ENCODE results near the gene HLCS.

Gene HLCS

DNA sequence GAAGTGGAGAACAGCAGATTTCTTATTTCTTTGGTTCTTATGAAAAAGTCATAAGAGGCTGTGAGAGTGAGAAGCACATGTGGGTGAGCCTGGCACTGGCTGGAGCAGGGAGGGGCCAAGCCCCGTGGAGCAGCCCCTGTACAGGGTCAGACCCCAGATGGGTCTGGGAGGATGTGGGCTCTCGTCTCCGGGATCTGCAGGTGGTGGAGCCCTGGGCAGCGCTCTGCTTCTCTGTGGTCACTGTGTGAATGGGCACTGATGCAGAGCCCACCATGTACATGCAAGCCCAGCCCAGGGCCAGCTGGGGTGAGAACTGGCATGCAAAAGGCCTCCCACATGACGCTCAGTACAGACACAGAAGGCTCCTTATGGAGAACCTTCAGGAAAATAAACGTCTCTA lies 200.0 kb downstream of the HLCS start:
- DNase-seq = no peak

GRCh38 chr21:36765229-36765628 lies 201.2 kb downstream of the HLCS start:
- no peak for DNase-seq

GRCh38 chr21:36763305-36763704 lies 203.2 kb downstream of the HLCS start:
- no peak for DNase-seq

DNA sequence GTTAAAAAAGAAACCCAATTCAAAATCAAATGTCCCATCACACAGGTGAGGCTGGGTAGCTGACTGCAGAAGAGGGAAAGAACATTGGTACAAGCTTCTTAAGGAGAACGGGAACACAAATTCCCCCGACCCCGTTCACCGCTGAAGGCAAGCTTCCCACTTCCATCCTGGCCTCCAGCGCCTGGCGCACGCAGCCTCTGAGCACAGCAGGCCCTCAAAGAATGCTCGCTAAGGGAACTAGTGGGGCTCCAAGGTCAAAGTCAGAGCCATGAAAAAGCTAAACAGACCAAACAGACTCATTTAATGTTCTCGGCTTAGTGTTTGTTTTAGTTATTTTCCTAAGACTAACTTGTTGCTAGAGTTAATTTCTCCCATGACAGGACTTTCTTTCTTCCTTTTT lies 203.8 kb downstream of the HLCS start:
- DNase-seq = no peak

GRCh38 chr21:36761685-36762084 lies 204.8 kb downstream of the HLCS start:
- no peak for DNase-seq

GRCh38 chr21:36759348-36760083 lies 207.0 kb downstream of the HLCS start:
- no peak for DNase-seq

- DNase-seq = no peak
These were observed 209.3 kb downstream of the HLCS start for GRCh38 chr21:36757196-36757595.

DNA sequence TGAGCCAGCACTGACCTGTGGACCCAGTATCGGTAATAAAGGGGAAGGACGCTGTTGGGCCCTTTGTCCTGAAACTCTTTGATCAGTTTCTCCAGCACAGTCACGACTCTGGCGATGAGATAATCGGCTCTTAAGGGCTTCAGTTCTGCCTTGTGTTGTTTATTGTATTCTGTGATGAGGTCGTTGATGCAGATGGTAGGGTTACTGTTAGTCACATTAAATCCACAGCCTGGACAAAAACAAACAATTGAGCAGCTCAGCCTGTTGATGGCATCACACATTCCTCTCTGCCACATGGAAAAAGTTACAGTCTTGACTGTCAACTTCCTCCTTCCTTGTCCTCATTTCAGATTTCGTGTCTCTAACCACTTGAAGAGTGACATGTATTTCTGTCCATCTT lies 209.9 kb downstream of the HLCS start:
- DNase-seq = no peak

- no peak for DNase-seq
These were observed 212.1 kb downstream of the HLCS start for GRCh38 chr21:36754241-36754898.

DNA sequence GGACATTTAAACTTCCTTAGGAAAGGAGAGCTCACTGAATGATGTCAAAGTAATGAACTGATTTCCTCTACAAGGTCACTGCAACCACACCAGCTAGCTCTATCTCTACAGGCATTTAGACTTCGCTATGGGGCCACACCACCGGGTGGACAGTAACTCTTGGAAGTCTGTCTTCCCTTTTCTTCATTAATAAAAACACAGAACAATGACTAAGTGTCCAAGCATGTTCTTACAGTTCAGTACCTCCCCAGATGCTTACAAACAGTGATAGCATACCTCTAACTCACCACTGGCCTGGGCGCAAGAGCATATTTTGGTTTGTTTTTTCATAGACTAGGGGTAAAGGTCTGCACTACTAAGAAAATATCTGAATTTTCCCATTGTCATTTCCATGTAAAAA lies 212.9 kb downstream of the HLCS start:
- no peak for DNase-seq

DNA sequence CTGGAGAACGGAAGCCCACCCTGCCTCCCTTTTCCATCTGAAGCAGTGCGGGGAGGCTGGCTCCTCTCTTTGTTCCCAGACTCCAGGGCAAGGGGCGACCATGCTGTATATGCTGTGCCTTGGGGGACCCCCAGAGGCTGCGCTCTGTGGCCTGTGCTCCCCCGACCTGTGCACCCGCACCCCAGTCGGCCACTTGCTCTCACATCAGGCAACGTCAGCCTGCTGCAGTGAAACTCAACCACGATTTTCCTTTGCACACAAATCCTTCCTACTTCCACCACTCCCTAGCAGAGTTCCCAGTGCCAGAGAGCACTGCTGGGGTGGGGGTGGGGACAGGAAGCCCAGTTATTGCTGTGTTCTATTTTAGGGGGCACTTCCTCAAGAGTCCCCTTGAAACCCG lies 215.1 kb downstream of the HLCS start:
- DNase-seq = no peak

- DNase-seq = no peak
These were observed 215.9 kb downstream of the HLCS start for GRCh38 chr21:36750576-36750959.

GRCh38 chr21:36749935-36750575 lies 216.4 kb downstream of the HLCS start:
- DNase-seq = no peak

GRCh38 chr21:36747815-36748383 lies 218.6 kb downstream of the HLCS start:
- no peak for DNase-seq

- DNase-seq = no peak
These were observed 219.2 kb downstream of the HLCS start for GRCh38 chr21:36747041-36747814.

GRCh38 chr21:36745459-36745858 lies 221.0 kb downstream of the HLCS start:
- no peak for DNase-seq

- no peak for DNase-seq
These were observed 221.8 kb downstream of the HLCS start for GRCh38 chr21:36744560-36745231.

DNA sequence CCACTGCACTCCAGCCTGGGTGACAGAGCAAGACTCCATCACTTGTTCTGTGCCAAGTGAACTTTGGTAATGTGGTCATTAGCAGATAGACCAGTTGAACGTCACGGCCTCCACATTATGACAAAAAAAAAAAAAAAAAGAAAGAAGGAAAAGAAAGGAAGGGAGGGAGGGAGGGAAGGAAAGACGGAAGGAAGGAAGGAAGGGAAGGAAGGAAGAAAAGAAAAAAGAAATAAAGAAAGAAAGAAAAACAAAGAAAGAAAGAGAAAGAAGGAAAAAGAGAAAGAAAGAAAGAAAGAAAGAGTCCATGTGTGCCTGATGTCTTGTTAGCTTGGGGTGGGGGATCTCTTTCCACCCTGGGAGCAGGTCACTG lies 222.3 kb downstream of the HLCS start:
- no peak for DNase-seq

DNA sequence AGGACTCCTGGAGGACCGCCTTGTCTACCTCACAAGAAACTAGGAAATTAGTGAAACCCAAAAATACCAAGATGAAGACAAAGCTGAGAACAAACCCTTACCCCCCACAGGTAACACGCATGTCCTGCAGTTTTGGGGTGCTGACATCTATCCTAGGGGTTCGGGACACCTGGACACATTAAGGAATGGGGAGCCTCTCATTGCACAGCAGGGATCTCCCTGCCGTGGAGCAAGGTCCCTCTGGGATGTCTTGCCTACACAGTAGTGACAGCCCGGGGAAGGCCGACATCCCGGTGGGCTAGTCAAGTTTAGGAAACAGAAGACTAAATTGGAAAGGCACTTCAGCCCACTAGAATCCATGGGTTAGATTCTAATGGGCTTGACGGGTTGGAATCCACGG lies 223.0 kb downstream of the HLCS start:
- DNase-seq = no peak

DNA sequence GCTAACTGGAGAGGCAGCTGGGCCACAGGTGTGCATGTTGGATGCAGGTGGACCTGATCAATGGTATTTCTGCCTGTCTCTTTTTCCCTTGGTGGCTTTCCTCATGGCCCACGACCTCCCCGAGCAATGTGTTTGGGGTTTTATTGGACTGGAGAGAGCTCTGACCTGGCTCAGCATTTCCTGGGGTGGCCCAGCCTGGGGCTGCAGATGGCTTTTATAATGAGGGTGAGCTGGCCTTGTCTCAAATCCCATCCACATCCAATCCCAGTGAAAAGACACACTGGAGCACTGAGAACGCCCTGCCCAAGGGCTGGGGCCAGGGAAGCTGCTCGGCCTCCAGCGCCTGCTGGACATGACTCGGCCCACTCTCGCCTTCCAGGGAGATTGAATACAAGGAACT lies 223.5 kb downstream of the HLCS start:
- no peak for DNase-seq

DNA sequence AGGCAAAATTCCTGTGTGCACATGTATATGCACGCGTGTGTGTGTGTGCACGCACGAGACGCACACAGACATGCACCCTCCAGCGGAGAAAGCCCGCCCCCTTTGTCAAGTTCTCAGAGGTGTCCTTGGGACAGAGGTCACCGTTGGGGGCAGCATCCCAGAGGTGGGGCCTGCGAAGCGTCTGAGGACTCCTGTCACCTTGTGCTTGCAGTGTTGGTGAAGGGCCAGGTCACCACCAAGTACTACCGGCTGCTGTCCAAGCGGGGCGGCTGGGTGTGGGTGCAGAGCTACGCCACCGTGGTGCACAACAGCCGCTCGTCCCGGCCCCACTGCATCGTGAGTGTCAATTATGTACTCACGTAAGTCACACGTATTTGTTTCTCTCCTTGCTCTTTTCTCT lies 225.0 kb downstream of the HLCS start:
- DNase-seq = no peak

DNA sequence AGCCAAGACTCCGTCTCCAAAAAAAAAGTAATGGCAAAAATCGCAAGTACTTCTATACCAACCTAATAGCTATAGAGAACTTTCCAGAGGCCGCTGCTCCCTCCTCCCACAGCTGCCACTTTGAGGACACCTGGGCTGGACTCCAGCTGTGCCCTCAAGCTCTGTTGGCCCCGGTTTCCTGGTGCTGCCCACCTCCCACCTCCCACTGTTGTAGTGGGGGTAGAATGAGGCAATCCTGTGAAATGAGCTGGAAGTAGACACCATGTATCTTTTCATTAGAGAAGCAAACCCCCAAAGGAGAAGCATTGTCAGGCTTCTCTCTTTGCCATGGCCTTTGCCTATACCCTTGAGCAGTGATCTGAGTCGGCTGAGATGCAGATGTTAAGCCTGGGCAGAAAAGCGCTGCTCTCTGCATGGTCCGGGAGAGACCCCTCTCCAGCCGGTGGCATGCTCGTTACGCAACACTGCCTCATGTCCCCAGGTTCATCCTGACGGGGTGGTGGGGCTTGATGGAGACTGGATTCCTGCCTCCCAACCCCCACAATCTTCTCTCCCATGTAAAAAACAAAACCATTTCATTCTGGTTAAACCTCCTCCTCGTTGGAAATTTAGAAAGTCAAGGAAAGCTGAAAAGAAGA lies 227.9 kb downstream of the HLCS start:
- DNase-seq = no peak

Data from effector CD4-positive, alpha-beta T cell (primary cell).